ENCODE results near the gene HCN2. TPM values are rescaled to one million over a fixed set of nuclear protein-coding genes. Genes with fewer than 3 reads are reported as not detected.

Gene HCN2
- total and polyA plus RNA-seq, 12 donors, result 0.74 to 9.1 (median 3.6) TPM

GRCh38 chr19:657611-658010, 67.9 kb downstream of the HCN2 start:
- intact Hi-C loops (cut with DNase I), result no loop called here
- H3K9me3 ChIP-seq (replicated peaks in 1 of 3), result no peaks in the 10 kb centered on the region

GRCh38 chr19:658059-658839, 68.6 kb downstream of the HCN2 start:
- WGBS, 4 donors, result 79 to 95% (median 83%) methylated on average over 9 to 33 of the region's 33 CpGs
- peaks cover 15 to 51% of the 10 kb centered on the region in 2 donors for H3K4me1 ChIP-seq (replicated peaks in 1 of 2)
- intact Hi-C loops (cut with DNase I), result no loop called here
- TF ChIP-seq CTCF (IDR thresholded peaks at IDR 0.05) (no peak), POLR2A (IDR thresholded peaks at IDR 0.05) (no peak)
- H3K27me3 ChIP-seq, result no peaks in the 10 kb centered on the region
- peak overlapping the region in 1 of 5 donors; percentile 97 for H3K27ac ChIP-seq
- no peak overlapping the region for H3K4me3 ChIP-seq
- peaks cover 0 to 9% of the 10 kb centered on the region in 2 donors for H3K36me3 ChIP-seq (replicated peaks in 1 of 2)
- no peak for DNase-seq
- H3K9me3 ChIP-seq (replicated peaks in 1 of 3), result no peaks in the 10 kb centered on the region

More at GRCh38 chr19:657611-658010, 67.9 kb downstream of the HCN2 start:
- no peak overlapping the region for H3K4me3 ChIP-seq
- H3K4me1 ChIP-seq (replicated peaks in 1 of 2), result peaks cover 15 to 51% of the 10 kb centered on the region in 2 donors
- no peaks in the 10 kb centered on the region for H3K27me3 ChIP-seq
- H3K36me3 ChIP-seq (replicated peaks in 1 of 2), result peaks cover 0 to 12% of the 10 kb centered on the region in 2 donors
- no peak for DNase-seq
- 69 to 88% (median 80%) methylated on average over 6 to 19 of the region's 19 CpGs for WGBS, 4 donors
- TF ChIP-seq POLR2A (IDR thresholded peaks at IDR 0.05), result no peak
- peak overlapping the region in 1 of 5 donors; percentile 97 for H3K27ac ChIP-seq

- 71 to 80% (median 73%) methylated on average over 13 to 50 of the region's 50 CpGs for WGBS, 4 donors
- peaks cover 24 to 60% of the 10 kb centered on the region in 2 donors for H3K4me1 ChIP-seq (replicated peaks in 1 of 2)
- H3K4me3 ChIP-seq, result no peak overlapping the region
- TF ChIP-seq POLR2A (IDR thresholded peaks at IDR 0.05) (peak in 1 of 2 donors; percentile 12), CTCF (IDR thresholded peaks at IDR 0.05) (no peak)
- peak in 4 of 7 donors; percentile 46 to 88 (median 56) for DNase-seq
- H3K27ac ChIP-seq, result peak overlapping the region in 3 of 5 donors; percentile 31 to 97 (median 96)
- no peaks in the 10 kb centered on the region for H3K9me3 ChIP-seq (replicated peaks in 1 of 3)
- intact Hi-C loops (cut with DNase I), result no loop called here
- H3K36me3 ChIP-seq (replicated peaks in 1 of 2), result peaks cover 0 to 4% of the 10 kb centered on the region in 2 donors
- H3K27me3 ChIP-seq, result no peaks in the 10 kb centered on the region
These were observed 69.5 kb downstream of the HCN2 start for GRCh38 chr19:658916-659839.

GRCh38 chr19:660793-661426, 71.2 kb downstream of the HCN2 start:
- DNase-seq, result peak in 5 of 7 donors; percentile 45 to 71 (median 54)
- no peaks in the 10 kb centered on the region for H3K27me3 ChIP-seq
- peak overlapping the region; percentile 37 to 97 (median 89) for H3K27ac ChIP-seq
- peaks cover 33 to 70% of the 10 kb centered on the region in 2 donors for H3K4me1 ChIP-seq (replicated peaks in 1 of 2)
- TF ChIP-seq POLR2A (IDR thresholded peaks at IDR 0.05), result no peak
- TF ChIP-seq CTCF (IDR thresholded peaks at IDR 0.05), result no peak
- no peaks in the 10 kb centered on the region for H3K9me3 ChIP-seq (replicated peaks in 1 of 3)
- H3K4me3 ChIP-seq, result peak overlapping the region in 1 of 4 donors; percentile 94
- 18 to 35% (median 22%) methylated on average over 13 to 20 of the region's 20 CpGs for WGBS, 4 donors
- H3K36me3 ChIP-seq (replicated peaks in 1 of 2), result peaks cover 0 to 4% of the 10 kb centered on the region in 2 donors
- intact Hi-C loops (cut with DNase I), result no loop called here
